Stimulated activated CD4-positive, alpha-beta T cell treated with anti-CD3 and anti-CD28 coated beads, Interleukin-1b, Interleukin-23, amount 100 ng/mL, for 4 hours (primary cell): ENCODE data around the gene EIF4E1B.

Source experiments
- DNase-seq, 2 donors: peaks; one replicate each; pipeline ENCODE4 v3.0.0-alpha.2; 2020; ENCODE audit warnings: low read depth in 2 of 2

The EIF4E1B gene

GRCh38 chr5:176626876-176627236, 3.6 kb upstream of the EIF4E1B start:
- no peak for DNase-seq

- no peak for DNase-seq
These were observed 2.9 kb upstream of the EIF4E1B start for GRCh38 chr5:176627582-176627981.

- no peak for DNase-seq
These were observed 1.9 kb upstream of the EIF4E1B start for GRCh38 chr5:176628406-176629228.

GRCh38 chr5:176629317-176629852, 1.1 kb upstream of the EIF4E1B start:
- no peak for DNase-seq

GRCh38 chr5:176630681-176631222, 277 bp downstream of the EIF4E1B start:
- DNase-seq = no peak

GRCh38 chr5:176631383-176632200, 1.1 kb downstream of the EIF4E1B start:
- no peak for DNase-seq

- DNase-seq = no peak
These were observed 2.3 kb downstream of the EIF4E1B start for GRCh38 chr5:176632745-176633144.

- DNase-seq = no peak
These were observed 3.1 kb downstream of the EIF4E1B start for GRCh38 chr5:176633598-176633997.

GRCh38 chr5:176636426-176636825, 6.0 kb downstream of the EIF4E1B start:
- no peak for DNase-seq

- DNase-seq = no peak
These were observed 7.1 kb downstream of the EIF4E1B start for GRCh38 chr5:176637556-176637955.

GRCh38 chr5:176638437-176638836, 8.0 kb downstream of the EIF4E1B start:
- DNase-seq = no peak

- DNase-seq = no peak
These were observed 8.7 kb downstream of the EIF4E1B start for GRCh38 chr5:176639208-176639607.

- DNase-seq = no peak
These were observed 9.5 kb downstream of the EIF4E1B start for GRCh38 chr5:176639981-176640380.

- DNase-seq = no peak
These were observed 10.1 kb downstream of the EIF4E1B start for GRCh38 chr5:176640616-176641015.

GRCh38 chr5:176642675-176643490, 12.4 kb downstream of the EIF4E1B start:
- no peak for DNase-seq

- no peak for DNase-seq
These were observed 13.2 kb downstream of the EIF4E1B start for GRCh38 chr5:176643491-176644219.

- DNase-seq = no peak
These were observed 13.8 kb downstream of the EIF4E1B start for GRCh38 chr5:176644294-176644693.

GRCh38 chr5:176644878-176645670, 14.6 kb downstream of the EIF4E1B start:
- no peak for DNase-seq

- no peak for DNase-seq
These were observed 15.7 kb downstream of the EIF4E1B start for GRCh38 chr5:176646049-176646706.

- no peak for DNase-seq
These were observed 16.2 kb downstream of the EIF4E1B start for GRCh38 chr5:176646707-176647029.
